Thyroid gland (tissue), 4 donors: ENCODE data around the gene PARD3B. TPM values are rescaled to one million over a fixed set of nuclear protein-coding genes. Genes with fewer than 3 reads are reported as not detected.

Experiments
- DNase-seq, 2 donors: peaks; one replicate each; pipeline ENCODE4 v3.0.0-alpha.2; 2019
- H3K27ac ChIP-seq, 3 donors: fragments of 200-600 bp; sonication (generic); 1 replicate in 2 of 3; 2 replicates in 1 of 3; pipeline ENCODE4 v1.5.1; 2016 to 2019; ENCODE audit warnings: mild to moderate bottlenecking in 1 of 3, moderate library complexity in 1 of 3
- H3K27me3 ChIP-seq: fragments of 200-600 bp; sonication (generic); one replicate; pipeline ENCODE4 v1.5.1; 2019
- H3K36me3 ChIP-seq, 2 donors: fragments of 200-600 bp; sonication (generic); one replicate each; pipeline ENCODE4 v1.5.1; 2016 to 2019
- H3K4me1 ChIP-seq, 2 donors: fragments of 200-600 bp; sonication (generic); one replicate each; pipeline ENCODE4 v1.5.1; 2017 to 2019
- H3K4me3 ChIP-seq, 3 donors: fragments of 200-600 bp; sonication (generic); replicated peaks in 1 of 3; 1 replicate in 2 of 3; 2 replicates in 1 of 3; pipeline ENCODE4 v1.5.1; 2016; ENCODE audit warnings: mild to moderate bottlenecking in 1 of 3
- H3K9me3 ChIP-seq: fragments of 200-600 bp; sonication (generic); one replicate; pipeline ENCODE4 v1.5.1; 2017
- POLR2A ChIP-seq, 2 donors: fragments of 450-650 bp; IDR thresholded peaks; one replicate each; pipeline ENCODE4 v1.6.1; 2017; ENCODE audit warnings: antibody characterized with exemption in 2 of 2, mild to moderate bottlenecking in 2 of 2, moderate library complexity in 1 of 2
- WGBS, 2 donors: methylation state at CpG; one replicate each; pipeline ENCODE4 v1.1.5; 2017; 5-methylcytosine and 5-hydroxymethylcytosine counted together
- intact Hi-C: fragments of 100-400 bp; cut with DNase I; formaldehyde crosslinking; loops from one replicate; pipeline ENCODE4 v1.15.1; 2023
- total RNA-seq, 4 donors: library from RNA; depleted of rRNA; stranded (reverse); fragments of >200 nt; gene quantifications; one replicate each; pipeline ENCODE4 v1.2.3, GENCODE V29; 2016
- TF ChIP-seq, protein P1 (sequence below), 6 experiments: fragments of 200-600 bp in 3 of 6; fragments of 450-650 bp in 3 of 6; sonication (generic) in 3 of 6; IDR thresholded peaks; one replicate each; pipeline ENCODE4 v1.5.1; 2016 to 2019; ENCODE audit warnings: antibody characterized with exemption in 6 of 6, mild to moderate bottlenecking in 2 of 6, inconsistent platforms in 1 of 6, moderate library complexity in 1 of 6

Gene PARD3B
- total RNA-seq, 4 donors from 2014 or later: 27.0 to 43.4 (median 34.6) TPM

DNA sequence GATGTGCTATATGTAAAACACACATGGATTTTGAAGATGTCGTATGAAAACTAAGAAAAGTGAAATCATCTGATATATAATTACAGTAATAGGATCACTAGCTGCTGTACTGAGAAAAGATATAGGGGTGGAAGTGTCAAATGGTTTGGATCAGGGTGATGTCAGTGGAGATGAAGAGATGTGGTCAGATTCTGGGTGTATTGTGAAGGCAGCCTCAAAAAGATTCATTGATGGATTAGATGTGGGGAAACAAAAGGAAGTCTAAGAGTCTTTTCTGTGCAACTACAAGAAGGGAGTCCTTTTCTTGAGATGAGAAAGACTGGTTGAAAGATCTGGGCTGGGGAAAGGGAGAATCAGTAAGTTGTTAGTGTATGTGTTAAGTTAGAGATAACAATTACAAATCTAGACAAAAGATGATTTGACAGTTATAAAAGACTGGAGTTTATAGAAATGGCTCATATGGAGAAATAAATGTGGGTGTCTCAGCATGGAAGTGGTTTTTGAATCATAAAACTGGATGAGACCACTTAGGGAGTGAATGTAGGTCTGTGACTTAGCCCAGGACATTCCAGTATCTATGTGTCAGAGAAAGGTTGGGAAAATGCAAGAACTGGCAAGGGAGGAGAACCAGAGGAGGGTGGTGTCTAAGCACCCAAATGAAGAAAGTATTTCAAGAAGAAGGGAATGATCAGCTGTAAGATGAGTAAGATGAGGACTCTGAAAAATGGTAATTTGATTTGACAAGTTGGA is 347.4 kb downstream of the PARD3B start:
- H3K4me1 ChIP-seq: no peaks in the 10 kb centered on the region
- no peak for DNase-seq
- no peak overlapping the region for H3K4me3 ChIP-seq
- no peaks in the 10 kb centered on the region for H3K36me3 ChIP-seq
- 94 to 96% methylated on average over 1 of the region's 1 CpG for WGBS, 2 donors
- TF ChIP-seq, protein P1, sequence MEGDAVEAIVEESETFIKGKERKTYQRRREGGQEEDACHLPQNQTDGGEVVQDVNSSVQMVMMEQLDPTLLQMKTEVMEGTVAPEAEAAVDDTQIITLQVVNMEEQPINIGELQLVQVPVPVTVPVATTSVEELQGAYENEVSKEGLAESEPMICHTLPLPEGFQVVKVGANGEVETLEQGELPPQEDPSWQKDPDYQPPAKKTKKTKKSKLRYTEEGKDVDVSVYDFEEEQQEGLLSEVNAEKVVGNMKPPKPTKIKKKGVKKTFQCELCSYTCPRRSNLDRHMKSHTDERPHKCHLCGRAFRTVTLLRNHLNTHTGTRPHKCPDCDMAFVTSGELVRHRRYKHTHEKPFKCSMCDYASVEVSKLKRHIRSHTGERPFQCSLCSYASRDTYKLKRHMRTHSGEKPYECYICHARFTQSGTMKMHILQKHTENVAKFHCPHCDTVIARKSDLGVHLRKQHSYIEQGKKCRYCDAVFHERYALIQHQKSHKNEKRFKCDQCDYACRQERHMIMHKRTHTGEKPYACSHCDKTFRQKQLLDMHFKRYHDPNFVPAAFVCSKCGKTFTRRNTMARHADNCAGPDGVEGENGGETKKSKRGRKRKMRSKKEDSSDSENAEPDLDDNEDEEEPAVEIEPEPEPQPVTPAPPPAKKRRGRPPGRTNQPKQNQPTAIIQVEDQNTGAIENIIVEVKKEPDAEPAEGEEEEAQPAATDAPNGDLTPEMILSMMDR (IDR thresholded peaks at IDR 0.05): no peak
- TF ChIP-seq POLR2A (IDR thresholded peaks at IDR 0.05): no peak
- no peak overlapping the region for H3K27ac ChIP-seq
- H3K27me3 ChIP-seq: no peaks in the 10 kb centered on the region
- intact Hi-C loops: no loop called here
- no peaks in the 10 kb centered on the region for H3K9me3 ChIP-seq

DNA sequence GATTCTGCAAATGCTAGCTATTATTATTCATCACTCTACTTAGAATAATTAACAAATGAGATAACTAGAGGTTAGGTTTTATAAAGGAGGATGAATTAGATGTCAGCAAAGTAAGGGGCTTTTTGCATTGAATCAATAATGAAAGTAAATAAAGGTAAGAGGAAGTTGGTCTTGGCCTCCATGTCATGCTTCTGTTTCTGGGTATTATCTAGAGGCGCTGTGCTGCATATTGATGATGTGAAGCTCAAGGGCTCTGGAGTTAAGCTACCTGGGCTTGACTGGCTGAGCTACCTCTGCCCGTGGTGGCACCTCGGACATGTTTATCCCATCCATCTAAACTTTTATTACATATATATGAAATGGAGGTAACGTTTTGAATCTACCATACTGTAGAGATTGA is 350.9 kb downstream of the PARD3B start:
- intact Hi-C loops: no loop called here
- 87 to 95% methylated on average over 4 of the region's 4 CpGs for WGBS, 2 donors

DNA sequence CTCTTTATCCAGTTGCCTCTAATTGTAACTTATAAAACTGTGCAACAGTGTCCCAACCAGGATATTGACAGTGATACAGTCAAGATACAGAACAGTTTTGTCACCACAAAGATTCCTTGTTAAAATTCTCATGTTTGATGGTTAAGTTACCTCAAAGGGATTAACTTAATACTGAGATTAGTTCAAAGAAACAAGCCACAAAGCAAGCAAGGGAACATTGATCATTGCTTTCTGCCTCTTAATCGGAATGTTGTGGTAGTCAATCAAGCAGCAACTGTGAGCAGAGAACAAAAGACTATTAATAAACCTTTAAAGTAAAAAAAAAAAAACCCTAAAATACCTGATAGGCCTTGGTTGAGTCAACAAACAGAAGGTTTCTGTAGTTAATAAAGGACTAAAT is 352.3 kb downstream of the PARD3B start:
- DNase-seq: no peak

More for the DNA sequence above, 350.9 kb downstream of the PARD3B start:
- H3K9me3 ChIP-seq: no peaks in the 10 kb centered on the region
- no peak for TF ChIP-seq POLR2A (IDR thresholded peaks at IDR 0.05)
- TF ChIP-seq, protein P1 (IDR thresholded peaks at IDR 0.05): no peak
- no peak for DNase-seq
- H3K27me3 ChIP-seq: no peaks in the 10 kb centered on the region
- H3K4me1 ChIP-seq: peaks cover 0 to 5% of the 10 kb centered on the region in 2 donors
- no peak overlapping the region for H3K27ac ChIP-seq
- H3K4me3 ChIP-seq: no peak overlapping the region
- H3K36me3 ChIP-seq: no peaks in the 10 kb centered on the region

DNA sequence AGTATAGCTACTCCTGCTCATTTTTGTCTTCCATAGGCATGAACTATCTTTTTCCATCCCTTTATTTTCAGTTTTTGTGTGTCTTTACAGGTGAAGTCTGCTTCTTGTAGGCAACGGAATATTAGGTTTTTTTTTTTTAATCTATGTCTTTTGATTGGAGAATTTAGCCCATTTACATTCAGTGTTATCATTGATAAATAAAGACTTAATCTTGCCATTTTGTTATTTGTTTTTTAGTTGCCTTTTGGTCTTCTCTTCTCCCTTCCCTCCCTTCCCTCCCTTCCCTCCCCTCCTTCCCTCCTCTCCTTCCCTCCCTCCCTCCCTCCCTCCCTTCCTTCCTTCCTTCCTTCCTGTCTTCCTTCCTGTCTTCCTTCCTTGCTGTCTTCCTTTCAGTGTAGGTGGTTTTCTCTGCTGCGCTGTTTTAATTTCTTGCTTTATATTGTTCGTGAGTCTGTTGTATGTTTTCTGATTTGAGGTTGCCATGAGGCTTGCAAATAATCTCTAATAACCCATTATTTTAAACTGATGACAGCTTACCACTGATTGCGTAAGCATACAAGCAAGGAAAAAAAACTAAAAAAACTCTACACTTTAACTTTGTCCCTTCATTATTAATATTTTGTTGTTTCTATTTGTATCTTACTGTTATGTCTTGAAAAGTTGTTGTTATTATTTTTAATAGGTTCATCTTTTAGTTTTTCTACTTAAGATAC is 353.8 kb downstream of the PARD3B start:
- WGBS, 2 donors: 98 to 99% methylated on average over 4 of the region's 4 CpGs
- Histone ChIP-seq H3K9me3 (no peaks in the 10 kb centered on the region), H3K27me3 (no peaks in the 10 kb centered on the region), H3K27ac (no peak overlapping the region), H3K36me3 (no peaks in the 10 kb centered on the region), H3K4me1 (peaks cover 0 to 5% of the 10 kb centered on the region in 2 donors), H3K4me3 (no peak overlapping the region)
- intact Hi-C loops: no loop called here
- TF ChIP-seq, protein P1 (IDR thresholded peaks at IDR 0.05): no peak
- no peak for TF ChIP-seq POLR2A (IDR thresholded peaks at IDR 0.05)
- no peak for DNase-seq

More for the DNA sequence above, 352.3 kb downstream of the PARD3B start:
- WGBS, 2 donors: 100% methylated on average over 1 of the region's 1 CpG
- intact Hi-C loops: no loop called here
- Histone ChIP-seq H3K9me3 (no peaks in the 10 kb centered on the region), H3K36me3 (no peaks in the 10 kb centered on the region), H3K4me3 (no peak overlapping the region), H3K27ac (no peak overlapping the region), H3K4me1 (peaks cover 0 to 5% of the 10 kb centered on the region in 2 donors), H3K27me3 (no peaks in the 10 kb centered on the region)
- TF ChIP-seq, protein P1 (IDR thresholded peaks at IDR 0.05): no peak

DNA sequence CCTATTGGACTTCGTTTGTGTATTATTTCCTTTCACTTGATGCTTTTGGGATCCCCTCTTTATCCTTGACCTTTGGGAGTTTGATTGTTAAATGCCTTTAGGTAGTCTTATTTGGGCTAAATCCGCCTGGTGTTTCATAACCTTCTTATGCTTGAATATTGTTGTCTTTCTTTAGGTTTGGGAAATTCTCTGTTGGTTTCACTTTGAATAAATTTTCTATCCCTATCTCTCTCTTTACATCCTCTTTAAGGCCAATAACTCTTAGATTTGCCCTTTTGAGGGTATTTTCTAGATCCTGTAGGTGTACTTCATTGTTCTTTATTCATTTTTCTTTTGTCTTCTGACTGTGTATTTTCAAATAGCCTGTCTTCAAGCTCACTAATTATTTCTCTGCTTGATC is 354.7 kb downstream of the PARD3B start:
- Histone ChIP-seq H3K36me3 (no peaks in the 10 kb centered on the region), H3K4me3 (no peak overlapping the region), H3K4me1 (peaks cover 0 to 5% of the 10 kb centered on the region in 2 donors), H3K27ac (no peak overlapping the region), H3K9me3 (no peaks in the 10 kb centered on the region), H3K27me3 (no peaks in the 10 kb centered on the region)
- WGBS, 2 donors: 95 to 96% methylated on average over 2 of the region's 2 CpGs
- intact Hi-C loops: no loop called here
- DNase-seq: no peak
- TF ChIP-seq, protein P1 (IDR thresholded peaks at IDR 0.05): no peak
- no peak for TF ChIP-seq POLR2A (IDR thresholded peaks at IDR 0.05)
